ENCODE results near the gene SKAP1.

DNA sequence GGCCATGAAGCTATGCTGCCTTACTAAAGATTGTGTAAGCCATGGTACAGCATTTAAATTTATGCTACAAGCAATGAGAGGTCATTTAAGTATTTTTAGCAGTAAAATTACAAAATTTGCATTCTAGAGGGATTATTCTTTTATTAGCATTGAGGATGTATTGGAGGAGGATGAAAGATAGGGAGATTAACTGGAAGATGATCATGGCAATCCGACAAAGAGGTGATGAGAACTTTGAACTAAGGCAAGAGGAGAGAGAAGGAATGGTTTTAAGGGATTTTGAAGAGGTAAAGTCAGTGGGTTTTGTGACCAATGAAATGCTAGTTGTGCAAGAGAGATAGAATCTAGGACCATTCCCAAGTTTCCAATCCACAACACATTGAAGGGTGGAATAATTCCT lies 192.6 kb downstream of the SKAP1 start:
- TF ChIP-seq, protein P1, sequence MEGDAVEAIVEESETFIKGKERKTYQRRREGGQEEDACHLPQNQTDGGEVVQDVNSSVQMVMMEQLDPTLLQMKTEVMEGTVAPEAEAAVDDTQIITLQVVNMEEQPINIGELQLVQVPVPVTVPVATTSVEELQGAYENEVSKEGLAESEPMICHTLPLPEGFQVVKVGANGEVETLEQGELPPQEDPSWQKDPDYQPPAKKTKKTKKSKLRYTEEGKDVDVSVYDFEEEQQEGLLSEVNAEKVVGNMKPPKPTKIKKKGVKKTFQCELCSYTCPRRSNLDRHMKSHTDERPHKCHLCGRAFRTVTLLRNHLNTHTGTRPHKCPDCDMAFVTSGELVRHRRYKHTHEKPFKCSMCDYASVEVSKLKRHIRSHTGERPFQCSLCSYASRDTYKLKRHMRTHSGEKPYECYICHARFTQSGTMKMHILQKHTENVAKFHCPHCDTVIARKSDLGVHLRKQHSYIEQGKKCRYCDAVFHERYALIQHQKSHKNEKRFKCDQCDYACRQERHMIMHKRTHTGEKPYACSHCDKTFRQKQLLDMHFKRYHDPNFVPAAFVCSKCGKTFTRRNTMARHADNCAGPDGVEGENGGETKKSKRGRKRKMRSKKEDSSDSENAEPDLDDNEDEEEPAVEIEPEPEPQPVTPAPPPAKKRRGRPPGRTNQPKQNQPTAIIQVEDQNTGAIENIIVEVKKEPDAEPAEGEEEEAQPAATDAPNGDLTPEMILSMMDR (conservative IDR thresholded peaks at IDR 0.05), result no peak
- no peak for TF ChIP-seq ZFX (IDR thresholded peaks at IDR 0.05)

Measured in C4-2B (cell line).